ENCODE results near the gene ICAM3.
A peak's percentile ranks its signal among the peaks of the same experiment; 100 is the strongest.
"Not testable (repeated sequence)": the region's sequence is repeated elsewhere in the genome, so short reads cannot be mapped to it uniquely, and the experiment has no call there.

ICAM3 gene

DNA sequence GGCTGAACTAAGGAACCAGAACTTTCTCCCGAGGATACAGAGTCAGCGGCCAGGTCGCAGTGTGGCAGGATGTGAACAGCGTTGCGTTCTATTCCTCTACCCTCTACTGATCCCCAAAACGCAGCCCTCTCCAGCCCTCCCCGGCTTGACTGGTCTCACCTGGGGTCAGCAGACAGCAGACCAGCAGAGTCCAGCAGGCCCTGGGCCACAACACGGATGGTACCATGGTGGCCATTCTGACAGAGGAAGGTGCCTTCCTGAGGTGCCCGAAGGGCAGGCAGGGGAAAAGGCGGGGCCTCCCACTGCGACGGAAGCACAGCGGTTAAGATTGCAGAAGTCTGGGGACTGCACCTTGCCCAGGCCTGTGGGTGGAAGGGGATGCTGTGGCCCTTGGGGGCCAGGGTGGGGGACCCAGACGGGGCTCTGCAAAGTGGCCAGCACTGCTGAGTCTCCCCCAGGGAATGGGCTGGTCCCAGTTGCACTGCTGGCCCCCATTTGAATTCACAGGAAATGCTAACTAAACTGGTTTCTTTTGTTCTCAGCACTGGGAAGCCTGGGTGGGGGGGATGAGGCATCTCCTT is at the start of gene ICAM3:
Gene ICAM3 (minus strand): TSS at position 245 of the 581 bp plus-strand sequence. CDS start 10 bp downstream, at position 235.
- TF ChIP-seq, protein P1, sequence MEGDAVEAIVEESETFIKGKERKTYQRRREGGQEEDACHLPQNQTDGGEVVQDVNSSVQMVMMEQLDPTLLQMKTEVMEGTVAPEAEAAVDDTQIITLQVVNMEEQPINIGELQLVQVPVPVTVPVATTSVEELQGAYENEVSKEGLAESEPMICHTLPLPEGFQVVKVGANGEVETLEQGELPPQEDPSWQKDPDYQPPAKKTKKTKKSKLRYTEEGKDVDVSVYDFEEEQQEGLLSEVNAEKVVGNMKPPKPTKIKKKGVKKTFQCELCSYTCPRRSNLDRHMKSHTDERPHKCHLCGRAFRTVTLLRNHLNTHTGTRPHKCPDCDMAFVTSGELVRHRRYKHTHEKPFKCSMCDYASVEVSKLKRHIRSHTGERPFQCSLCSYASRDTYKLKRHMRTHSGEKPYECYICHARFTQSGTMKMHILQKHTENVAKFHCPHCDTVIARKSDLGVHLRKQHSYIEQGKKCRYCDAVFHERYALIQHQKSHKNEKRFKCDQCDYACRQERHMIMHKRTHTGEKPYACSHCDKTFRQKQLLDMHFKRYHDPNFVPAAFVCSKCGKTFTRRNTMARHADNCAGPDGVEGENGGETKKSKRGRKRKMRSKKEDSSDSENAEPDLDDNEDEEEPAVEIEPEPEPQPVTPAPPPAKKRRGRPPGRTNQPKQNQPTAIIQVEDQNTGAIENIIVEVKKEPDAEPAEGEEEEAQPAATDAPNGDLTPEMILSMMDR (IDR thresholded peaks at IDR 0.05; ENCODE audit: low read depth, low read length), result no peak
- in situ Hi-C loops (cut with HindIII; ENCODE audit: low sequenced_read_pairs), result no loop called here
- DNase-seq (ENCODE audit: low read depth, low spot score), result no peak
- no peak within 1 kb of the TSS for H3K4me3 ChIP-seq (ENCODE audit: low read depth, low read length)

DNA sequence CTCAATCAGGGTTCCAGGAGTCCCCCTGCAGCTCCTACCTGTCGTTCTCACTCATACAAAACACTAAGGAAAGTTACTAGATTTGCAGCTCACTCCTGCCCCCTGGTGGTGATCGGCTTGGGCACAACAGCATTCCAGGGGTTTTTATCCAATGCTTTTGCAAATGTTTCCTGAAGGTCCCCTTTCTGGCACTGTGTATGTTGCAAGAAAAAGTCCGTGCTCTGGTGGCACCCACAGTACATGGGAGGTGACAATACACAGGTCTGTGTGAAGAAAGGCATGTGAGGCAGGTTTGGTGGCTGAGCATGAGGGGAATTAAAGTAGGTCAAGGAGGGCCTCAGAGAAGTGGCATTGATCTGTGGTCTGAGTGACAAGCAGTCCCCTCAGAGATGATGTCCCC is 49.5 kb upstream of the ICAM3 start:
- DNase-seq (ENCODE audit: low read depth, low spot score), result peak; percentile 73
- in situ Hi-C loops (cut with HindIII; ENCODE audit: low sequenced_read_pairs), result no loop called here
- H3K4me3 ChIP-seq (ENCODE audit: low read depth, low read length), result no peak overlapping the region
- TF ChIP-seq, protein P1 (IDR thresholded peaks at IDR 0.05; ENCODE audit: low read depth, low read length), result peak; percentile 94

- in situ Hi-C loops (cut with HindIII; ENCODE audit: low sequenced_read_pairs), result no loop called here
- TF ChIP-seq, protein P1 (IDR thresholded peaks at IDR 0.05; ENCODE audit: low read depth, low read length), result no peak
- DNase-seq (ENCODE audit: low read depth, low spot score), result no peak
Measured at GRCh38 chr19:10384580-10384979, 45.2 kb upstream of the ICAM3 start.

DNA sequence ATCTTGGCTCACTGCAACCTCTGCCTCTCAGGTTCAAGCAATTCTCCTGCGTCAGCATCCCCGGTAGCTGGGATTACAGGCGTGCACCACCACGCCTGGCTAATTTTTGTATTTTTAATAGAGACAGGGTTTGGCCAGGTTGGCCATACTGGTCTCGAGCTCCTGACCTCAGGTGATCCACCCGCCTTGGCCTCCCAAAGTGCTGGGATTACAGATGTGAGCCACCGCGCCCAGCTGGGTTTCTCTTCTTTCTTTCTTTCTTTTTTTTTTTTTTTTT is 43.7 kb upstream of the ICAM3 start:
- DNase-seq (ENCODE audit: low read depth, low spot score); in situ Hi-C loops (cut with HindIII; ENCODE audit: low sequenced_read_pairs); H3K4me3 ChIP-seq (ENCODE audit: low read depth, low read length): not testable (repeated sequence)

More at GRCh38 chr19:10384580-10384979, 45.2 kb upstream of the ICAM3 start:
- no peak overlapping the region for H3K4me3 ChIP-seq (ENCODE audit: low read depth, low read length)

GRCh38 chr19:10380313-10381102 is 41.1 kb upstream of the ICAM3 start, which contains the start of gene TYK2:
TYK2 (minus strand) TSS chr19:10380572; CDS start chr19:10378406, 2,166 bp downstream.
- H3K4me3 ChIP-seq (ENCODE audit: low read depth, low read length), result peak within 1 kb of the TSS; percentile 89
- in situ Hi-C loops (cut with HindIII; ENCODE audit: low sequenced_read_pairs), result no loop called here
- TF ChIP-seq, protein P1 (IDR thresholded peaks at IDR 0.05; ENCODE audit: low read depth, low read length), result no peak
- peak; percentile 99 for DNase-seq (ENCODE audit: low read depth, low spot score)

DNA sequence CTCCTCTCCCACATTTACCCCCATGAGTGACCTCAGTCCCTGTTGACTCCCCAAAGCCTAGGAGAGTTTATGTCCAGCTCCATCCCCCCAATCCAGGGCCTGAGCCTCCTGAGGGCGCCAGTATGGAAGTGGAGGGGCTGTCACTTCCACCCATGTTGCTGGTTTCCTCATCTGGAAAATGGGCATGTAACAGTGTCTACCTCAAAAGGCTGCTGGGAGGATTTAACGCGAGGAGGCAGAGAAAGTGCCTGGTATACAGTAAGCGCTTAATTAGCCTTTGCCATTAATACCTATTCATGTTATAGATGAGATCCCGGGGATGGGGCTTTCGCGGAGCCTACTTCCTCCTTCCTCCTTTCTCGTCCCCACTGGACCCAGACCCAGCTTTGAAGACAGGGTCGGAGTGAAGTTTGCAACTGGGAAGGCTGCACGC is 40.5 kb upstream of the ICAM3 start:
- H3K4me3 ChIP-seq (ENCODE audit: low read depth, low read length), result peak overlapping the region; percentile 89
- DNase-seq (ENCODE audit: low read depth, low spot score), result peak; percentile 12

More for the DNA sequence above, 40.5 kb upstream of the ICAM3 start:
- TF ChIP-seq, protein P1 (IDR thresholded peaks at IDR 0.05; ENCODE audit: low read depth, low read length), result no peak
- in situ Hi-C loops (cut with HindIII; ENCODE audit: low sequenced_read_pairs), result no loop called here
